ENCODE data around the gene MTUS2. TPM values are rescaled to one million over a fixed set of nuclear protein-coding genes. Genes with fewer than 3 reads are reported as not detected.

The MTUS2 gene
- total and polyA plus RNA-seq, 2 of the 8 experiments (the other 6 are each of a cell fraction or from before 2014, with no cell fraction given), result 0.18 to 0.80 TPM

GRCh38 chr13:29081697-29082440, 261.7 kb downstream of the MTUS2 start:
- Histone ChIP-seq H2AK5ac (ENCODE audit: low read depth, low read length) (no peak overlapping the region), H4K5ac (ENCODE audit: insufficient read length, low read depth, low read length) (no peak overlapping the region), H3K36me3 (ENCODE audit: control insufficient read depth in 2 of 4, insufficient read depth in 4 of 4, low read length in 3 of 4) (no peaks in the 10 kb centered on the region), H3K9ac (replicated peaks in 1 of 4; ENCODE audit: extremely low read depth in 1 of 4, low read depth in 3 of 4, low read length in 3 of 4) (no peak overlapping the region), H3K4me1 (replicated peaks in 1 of 4; ENCODE audit: control insufficient read depth in 3 of 4, insufficient read depth in 4 of 4, low read length in 3 of 4) (no peaks in the 10 kb centered on the region), H2BK20ac (ENCODE audit: low read length) (no peak overlapping the region), H3K4ac (replicated peaks; ENCODE audit: insufficient read length, low read depth, low read length) (no peak overlapping the region), H3K18ac (ENCODE audit: extremely low read depth, low read length) (no peak overlapping the region), H2BK5ac (ENCODE audit: low read depth, low read length) (no peak overlapping the region), H3K14ac (ENCODE audit: insufficient read length) (no peak overlapping the region), H4K8ac (ENCODE audit: extremely low read depth, insufficient read depth, low read length) (no peak overlapping the region), H2BK120ac (replicated peaks; ENCODE audit: low read depth, low read length) (no peak overlapping the region), H4K20me1 (replicated peaks in 1 of 2; ENCODE audit: control insufficient read depth in 1 of 2, insufficient read depth in 2 of 2, low read length in 2 of 2) (no peaks in the 10 kb centered on the region), H2AFZ (ENCODE audit: low read length) (no peak overlapping the region), H3K4me3 (ENCODE audit: extremely low read depth in 1 of 4, insufficient read depth in 2 of 4, low read depth in 3 of 4, low read length in 4 of 4) (no peak overlapping the region), H3K56ac (replicated peaks; ENCODE audit: insufficient read length, low read depth, low read length) (no peak overlapping the region), H3K27ac (ENCODE audit: low read depth, low read length) (no peak overlapping the region), H3K79me1 (ENCODE audit: low read depth, low read length) (no peaks in the 10 kb centered on the region), H3K23me2 (ENCODE audit: low read depth, low read length) (no peaks in the 10 kb centered on the region), H3K23ac (ENCODE audit: insufficient read length) (no peak overlapping the region), H2BK15ac (ENCODE audit: low read length) (no peak overlapping the region), H3K79me2 (ENCODE audit: control insufficient read depth in 1 of 2, insufficient read depth in 2 of 2, low read length in 2 of 2) (no peaks in the 10 kb centered on the region), H3K9me3 (ENCODE audit: insufficient read depth in 2 of 2, low read depth in 1 of 2, low read length in 1 of 2) (no peaks in the 10 kb centered on the region), H3K27me3 (replicated peaks in 1 of 4; ENCODE audit: control insufficient read depth in 3 of 4, extremely low read depth in 1 of 4, insufficient read depth in 3 of 4, low read length in 3 of 4) (no peaks in the 10 kb centered on the region), H3K4me2 (ENCODE audit: insufficient read depth in 1 of 2, low read depth in 2 of 2, low read length in 2 of 2) (no peak overlapping the region), H4K91ac (replicated peaks; ENCODE audit: insufficient read length, low read length) (no peak overlapping the region), H2BK12ac (ENCODE audit: low read depth, low read length) (no peak overlapping the region)
- CTCF ChIA-PET (ENCODE audit: partially characterized antibody), result no interaction called here
- DNase-seq (ENCODE audit: low read depth in 1 of 2, low spot score in 2 of 2) (no peak), FAIRE-seq (no peak)
- POLR2A ChIA-PET (ENCODE audit: partially characterized antibody), result no interaction called here
- WGBS, 2 experiments (ENCODE audit: extremely low coverage in 1 of 2, insufficient coverage in 1 of 2, insufficient read length in 1 of 2, insufficient replicate concordance in 2 of 2, low coverage in 1 of 2, low lambda C conversion rate in 2 of 2, missing lambda C conversion rate in 1 of 2), result 81% methylated on average over 7 of the region's 7 CpGs; no CpG with 5 or more reads in 1 of the 2 experiments
- TF ChIP-seq CHD1 (IDR thresholded peaks at IDR 0.05; ENCODE audit: low read depth, low read length), result no peak
- no peak for TF ChIP-seq SRF (IDR thresholded peaks at IDR 0.05; ENCODE audit: low read depth, low read length)
- TF ChIP-seq CTCF (IDR thresholded peaks at IDR 0.05; ENCODE audit: control extremely low read depth in 1 of 3, insufficient read depth in 1 of 3, low read depth in 1 of 3, low read length in 3 of 3), result no peak
- TF ChIP-seq EGR1 (IDR thresholded peaks at IDR 0.05; ENCODE audit: borderline replicate concordance, low read depth, low read length), result no peak
- TF ChIP-seq ZNF274 (IDR thresholded peaks at IDR 0.05; ENCODE audit: borderline replicate concordance, extremely low read depth, low read length), result no peak
- TF ChIP-seq BRCA1 (IDR thresholded peaks at IDR 0.05; ENCODE audit: low read depth, low read length), result no peak
- no peak for TF ChIP-seq USF2 (IDR thresholded peaks at IDR 0.05; ENCODE audit: low read length)
- no peak for TF ChIP-seq SUZ12 (IDR thresholded peaks at IDR 0.05; ENCODE audit: low read length)
- TF ChIP-seq ASH2L (IDR thresholded peaks at IDR 0.05; ENCODE audit: low read length), result no peak
- no peak for TF ChIP-seq EZH2 (IDR thresholded peaks at IDR 0.05; ENCODE audit: low read depth, low read length, severe bottlenecking)
